Measurements from ENCODE around the gene RMC1.

GRCh38 chr18:23541349-23542093 lies 38.2 kb downstream of the RMC1 start:
- TF ChIP-seq CTCF (IDR thresholded peaks at IDR 0.05) (no peak), POLR2A (IDR thresholded peaks at IDR 0.05) (no peak)
